Measurements from ENCODE around the gene AP4M1. TPM values are rescaled to one million over a fixed set of nuclear protein-coding genes. Genes with fewer than 3 reads are reported as not detected.
A peak's percentile ranks its signal among the peaks of the same experiment; 100 is the strongest.

AP4M1 gene
- total and polyA plus RNA-seq, 7 donors = 8.8 to 19.2 (median 12.0) TPM

DNA sequence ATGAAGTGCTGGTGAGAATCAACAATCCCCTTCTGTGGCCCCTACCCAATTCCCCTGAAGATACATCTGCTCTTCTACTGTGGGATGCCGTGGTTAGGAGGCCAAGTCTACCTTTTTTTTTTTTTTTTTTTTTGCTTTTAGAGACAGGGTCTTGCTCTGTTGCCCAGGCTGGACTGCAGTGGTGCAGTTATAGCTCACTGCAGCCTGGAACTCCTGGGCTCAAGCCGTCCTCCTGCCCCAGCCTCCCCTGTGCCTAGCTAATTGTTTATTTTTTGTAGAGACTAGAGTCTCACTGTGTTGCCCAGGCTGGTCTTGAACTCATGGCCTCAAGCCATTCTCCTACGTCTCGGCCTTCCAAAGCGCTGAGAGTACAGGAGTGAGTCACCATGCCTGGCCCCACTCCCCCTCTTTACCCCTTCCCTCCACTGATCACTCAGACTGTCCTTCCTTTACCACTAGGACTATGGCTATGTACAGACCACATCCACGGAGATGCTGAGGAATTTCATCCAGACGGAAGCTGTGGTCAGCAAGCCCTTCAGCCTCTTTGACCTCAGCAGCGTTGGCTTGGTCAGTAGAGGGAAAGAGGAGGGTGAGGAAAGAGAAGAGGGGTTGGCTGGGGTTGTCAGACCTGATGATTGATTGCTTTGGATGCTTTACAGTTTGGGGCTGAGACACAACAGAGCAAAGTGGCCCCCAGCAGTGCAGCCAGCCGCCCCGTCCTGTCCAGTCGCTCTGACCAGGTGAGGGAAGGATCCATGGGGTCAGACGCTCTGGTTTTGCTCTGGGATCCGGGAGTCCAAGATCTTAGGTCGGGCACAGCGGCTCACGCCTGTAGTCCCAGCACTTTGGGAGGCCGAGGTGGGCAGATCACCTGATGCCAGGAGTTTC is 1.8 kb downstream of the AP4M1 start:
- 84 to 88% (median 88%) methylated on average over 17 of the region's 17 CpGs for WGBS, 3 donors
- DNase-seq (no peak), ATAC-seq (no peak)
- no peaks in the 10 kb centered on the region for H3K9me3 ChIP-seq
- intact Hi-C loops (cut with DNase I) = no loop called here
- no peaks in the 10 kb centered on the region for H3K27me3 ChIP-seq (ENCODE audit: insufficient read depth in 3 of 3, low read length in 2 of 3)
- H3K4me1 ChIP-seq = peaks cover 18% of the 10 kb centered on the region
- H3K27ac ChIP-seq = no peak overlapping the region
- H3K36me3 ChIP-seq (ENCODE audit: insufficient read depth in 1 of 2, low read depth in 1 of 2) = peaks cover 4 to 65% of the 10 kb centered on the region in 2 donors
- H3K4me3 ChIP-seq = no peak overlapping the region
- TF ChIP-seq, protein P1, sequence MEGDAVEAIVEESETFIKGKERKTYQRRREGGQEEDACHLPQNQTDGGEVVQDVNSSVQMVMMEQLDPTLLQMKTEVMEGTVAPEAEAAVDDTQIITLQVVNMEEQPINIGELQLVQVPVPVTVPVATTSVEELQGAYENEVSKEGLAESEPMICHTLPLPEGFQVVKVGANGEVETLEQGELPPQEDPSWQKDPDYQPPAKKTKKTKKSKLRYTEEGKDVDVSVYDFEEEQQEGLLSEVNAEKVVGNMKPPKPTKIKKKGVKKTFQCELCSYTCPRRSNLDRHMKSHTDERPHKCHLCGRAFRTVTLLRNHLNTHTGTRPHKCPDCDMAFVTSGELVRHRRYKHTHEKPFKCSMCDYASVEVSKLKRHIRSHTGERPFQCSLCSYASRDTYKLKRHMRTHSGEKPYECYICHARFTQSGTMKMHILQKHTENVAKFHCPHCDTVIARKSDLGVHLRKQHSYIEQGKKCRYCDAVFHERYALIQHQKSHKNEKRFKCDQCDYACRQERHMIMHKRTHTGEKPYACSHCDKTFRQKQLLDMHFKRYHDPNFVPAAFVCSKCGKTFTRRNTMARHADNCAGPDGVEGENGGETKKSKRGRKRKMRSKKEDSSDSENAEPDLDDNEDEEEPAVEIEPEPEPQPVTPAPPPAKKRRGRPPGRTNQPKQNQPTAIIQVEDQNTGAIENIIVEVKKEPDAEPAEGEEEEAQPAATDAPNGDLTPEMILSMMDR (IDR thresholded peaks at IDR 0.05) = no peak

DNA sequence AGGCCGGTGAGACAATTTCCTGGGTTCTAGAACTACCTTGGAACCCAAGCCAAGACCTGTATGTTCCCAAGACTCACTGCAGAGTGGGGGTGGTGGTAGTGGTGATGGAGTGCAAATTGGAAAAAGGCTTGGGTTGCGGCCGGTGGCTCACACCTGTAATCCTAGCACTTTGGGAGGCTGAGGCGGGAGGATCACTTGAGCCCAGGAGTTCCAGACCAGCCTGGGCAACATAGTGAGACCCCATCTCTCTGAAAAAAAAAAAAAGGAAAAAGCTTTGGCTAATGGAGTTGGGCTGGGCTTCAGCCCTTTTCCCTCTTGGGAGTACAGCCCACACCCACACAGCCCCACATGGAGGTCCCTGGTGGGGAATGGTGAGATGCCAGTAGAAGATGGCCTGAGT is 4.1 kb downstream of the AP4M1 start:
- Histone ChIP-seq H3K9me3 (no peaks in the 10 kb centered on the region), H3K27ac (no peak overlapping the region), H3K4me1 (peaks cover 8% of the 10 kb centered on the region), H3K4me3 (no peak overlapping the region), H3K36me3 (ENCODE audit: insufficient read depth in 1 of 2, low read depth in 1 of 2) (peaks cover 0 to 72% of the 10 kb centered on the region in 2 donors), H3K27me3 (ENCODE audit: insufficient read depth in 3 of 3, low read length in 2 of 3) (no peaks in the 10 kb centered on the region)
- no peak for DNase-seq
- TF ChIP-seq, protein P1 (IDR thresholded peaks at IDR 0.05) = no peak
- 87 to 92% (median 91%) methylated on average over 4 of the region's 4 CpGs for WGBS, 3 donors
- intact Hi-C loops (cut with DNase I) = no loop called here
- no peak for ATAC-seq

DNA sequence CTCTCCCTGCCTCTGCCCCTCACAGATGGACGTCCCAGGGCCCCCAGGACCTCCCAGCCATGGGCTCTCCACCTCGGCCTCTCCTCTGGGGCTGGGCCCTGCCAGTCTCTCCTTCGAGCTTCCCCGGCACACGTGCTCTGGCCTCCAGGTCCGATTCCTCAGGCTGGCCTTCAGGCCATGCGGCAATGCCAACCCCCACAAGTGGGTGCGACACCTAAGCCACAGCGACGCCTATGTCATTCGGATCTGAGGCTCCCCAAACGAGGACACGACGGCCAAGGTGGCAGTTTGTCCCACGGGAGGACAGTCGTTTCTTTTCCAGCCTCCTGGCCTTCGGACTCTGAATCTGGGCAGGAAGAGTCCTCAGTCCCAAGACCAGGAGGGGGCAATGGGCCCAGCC is 5.2 kb downstream of the AP4M1 start:
- WGBS, 3 donors = 72 to 78% (median 75%) methylated on average over 16 to 17 of the region's 17 CpGs
- Histone ChIP-seq H3K9me3 (no peaks in the 10 kb centered on the region), H3K27me3 (ENCODE audit: insufficient read depth in 3 of 3, low read length in 2 of 3) (no peaks in the 10 kb centered on the region), H3K4me1 (peaks cover 8% of the 10 kb centered on the region), H3K27ac (no peak overlapping the region), H3K4me3 (no peak overlapping the region), H3K36me3 (ENCODE audit: insufficient read depth in 1 of 2, low read depth in 1 of 2) (peaks cover 0 to 83% of the 10 kb centered on the region in 2 donors)
- DNase-seq (no peak), ATAC-seq (no peak)
- intact Hi-C loops (cut with DNase I) = no loop called here
- TF ChIP-seq, protein P1 (IDR thresholded peaks at IDR 0.05) = no peak

DNA sequence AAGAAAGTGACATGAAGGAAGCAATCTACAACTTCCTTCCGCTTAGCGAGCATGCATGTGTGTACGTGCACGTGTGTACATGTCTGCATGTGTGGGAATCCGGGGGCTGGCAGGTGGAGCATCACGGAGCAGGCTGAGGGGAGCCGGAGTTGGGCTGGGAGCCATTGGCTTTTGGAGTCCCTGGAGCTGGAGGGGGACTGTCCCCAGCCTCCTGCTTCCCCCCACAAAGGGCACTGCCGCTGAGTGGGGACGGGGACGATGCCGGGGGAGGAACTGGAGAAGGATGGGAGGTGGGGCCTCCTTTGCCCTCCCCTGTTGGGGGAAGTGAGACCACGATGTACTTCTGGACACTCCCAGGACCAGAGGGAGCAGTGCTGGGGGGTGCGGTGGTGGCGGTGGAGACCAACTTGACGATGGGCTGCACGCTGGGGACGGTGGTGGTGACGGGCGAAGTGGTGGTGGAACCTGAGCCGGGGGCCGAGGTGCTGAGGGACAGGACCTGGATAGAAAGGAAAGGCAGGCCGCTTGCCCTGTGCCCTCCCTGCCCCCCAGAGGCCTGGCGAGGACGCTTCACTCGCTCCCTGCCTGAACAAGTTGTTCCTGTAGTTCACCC is 5.8 kb downstream of the AP4M1 start:
- ATAC-seq = peak in 1 of 4 donors; percentile 12
- no peak overlapping the region for H3K4me3 ChIP-seq
- 82 to 86% (median 84%) methylated on average over 22 to 25 of the region's 25 CpGs for WGBS, 3 donors
- TF ChIP-seq, protein P1 (IDR thresholded peaks at IDR 0.05) = no peak
- intact Hi-C loops (cut with DNase I) = no loop called here
- DNase-seq = no peak
- H3K9me3 ChIP-seq = no peaks in the 10 kb centered on the region
- H3K27me3 ChIP-seq (ENCODE audit: insufficient read depth in 3 of 3, low read length in 2 of 3) = no peaks in the 10 kb centered on the region
- H3K27ac ChIP-seq = no peak overlapping the region
- H3K4me1 ChIP-seq = peaks cover 5% of the 10 kb centered on the region
- H3K36me3 ChIP-seq (ENCODE audit: insufficient read depth in 1 of 2, low read depth in 1 of 2) = peaks cover 0 to 89% of the 10 kb centered on the region in 2 donors
